HepG2 (cell line): Measurements from ENCODE around the gene ELMOD3. TPM values are rescaled to one million over a fixed set of nuclear protein-coding genes. Genes with fewer than 3 reads are reported as not detected.
A peak's percentile ranks its signal among the peaks of the same experiment; 100 is the strongest.

ENCODE experiments used
- GTF3A ChIP-seq: sonication (generic); formaldehyde crosslinking; conservative IDR thresholded peaks from 2 replicates; pipeline ENCODE4 v1.4.0; 2020; ENCODE audit warnings: mild to moderate bottlenecking, missing genetic modification reagents
- HNRNPK ChIP-seq: fragments of 200-400 bp; formaldehyde crosslinking; IDR thresholded peaks from 2 replicates; pipeline ENCODE4 v1.6.1; 2018; ENCODE audit warnings: low read length, low read depth, moderate library complexity, mild to moderate bottlenecking; ENCODE audit not compliant: poor library complexity, severe bottlenecking
- MTERF4 ChIP-seq: sonication (generic); formaldehyde crosslinking; IDR thresholded peaks from 2 replicates; pipeline ENCODE4 v1.8.0; 2023; ENCODE audit warnings: mild to moderate bottlenecking, missing genetic modification reagents
- NFATC3 ChIP-seq: sonication (generic); formaldehyde crosslinking; IDR thresholded peaks from 2 replicates; pipeline ENCODE4 v1.5.1; 2020; ENCODE audit warnings: mild to moderate bottlenecking, missing genetic modification reagents
- NONO ChIP-seq, 2 experiments: fragments of 450-650 bp in 1 of 2; sonication (generic) in 1 of 2; formaldehyde crosslinking in 1 of 2; IDR thresholded peaks in 1 of 2; conservative IDR thresholded peaks in 1 of 2; 2 replicates each; pipeline versions ENCODE4 v1.6.1 to v1.8.0; 2017 to 2022; ENCODE audit warnings: mild to moderate bottlenecking in 1 of 2, missing genetic modification reagents in 1 of 2, moderate library complexity in 1 of 2
- RERE ChIP-seq: IDR thresholded peaks from 2 replicates; pipeline ENCODE4 v1.6.1; 2016; ENCODE audit warnings: low read depth, missing genetic modification reagents, missing compliant biosample characterization
- SALL1 ChIP-seq: sonication (generic); formaldehyde crosslinking; IDR thresholded peaks from 2 replicates; pipeline ENCODE4 v1.8.0; 2022; ENCODE audit warnings: mild to moderate bottlenecking, missing genetic modification reagents
- SATB2 ChIP-seq: sonication (generic); formaldehyde crosslinking; IDR thresholded peaks from 2 replicates; pipeline ENCODE4 v1.5.0; 2020; ENCODE audit warnings: missing genetic modification reagents
- STAT5B ChIP-seq: sonication (generic); formaldehyde crosslinking; IDR thresholded peaks from 2 replicates; pipeline ENCODE4 v1.4.0; 2020; ENCODE audit warnings: missing genetic modification reagents
- ZBED4 ChIP-seq: sonication (generic); formaldehyde crosslinking; IDR thresholded peaks from 2 replicates; pipeline ENCODE4 v1.4.0; 2020; ENCODE audit warnings: missing genetic modification reagents, borderline replicate concordance
- ZNF367 ChIP-seq: sonication (generic); formaldehyde crosslinking; IDR thresholded peaks from 2 replicates; pipeline ENCODE4 v1.4.0; 2020; ENCODE audit warnings: missing genetic modification reagents, borderline replicate concordance
- ZNF597 ChIP-seq: sonication (generic); formaldehyde crosslinking; IDR thresholded peaks from 2 replicates; pipeline ENCODE4 v1.5.0; 2020; ENCODE audit warnings: missing genetic modification reagents
- ZNF7 ChIP-seq: IDR thresholded peaks from 2 replicates; pipeline ENCODE4 v1.6.1; 2016; ENCODE audit warnings: missing biosample characterization, missing genetic modification reagents
- polyA plus RNA-seq, 8 experiments: library from polyadenylated mRNA; depleted of rRNA in 3 of 8; stranded (reverse) in 7 of 8; unstranded in 1 of 8; fragments of >200 nt; fragmentation: Illumina TruSeq in 4 of 8; extraction: Trizol in 4 of 8; gene quantifications; 2 replicates each; pipeline versions ENCODE4 v1.2.1 to v1.2.3, GENCODE V29; 2011 to 2016; ENCODE audit warnings: low read depth in 4 of 8, missing spikeins in 1 of 8, mixed read lengths in 1 of 8; ENCODE audit not compliant: insufficient read depth in 1 of 8
- total RNA-seq, 5 experiments: library from RNA; depleted of rRNA; stranded (reverse); fragments of >200 nt; fragmentation: Illumina TruSeq; extraction: Trizol; gene quantifications; 2 replicates each; pipeline ENCODE4 v1.2.3, GENCODE V29; 2016; ENCODE audit warnings: low read depth in 1 of 5

Gene ELMOD3
- total and polyA plus RNA-seq, 2 of the 13 experiments (the other 11 are each of a cell fraction or from before 2014, with no cell fraction given): 13.3 to 19.5 TPM

GRCh38 chr2:85324639-85325465, 29.7 kb upstream of the ELMOD3 start (continued):
- TF ChIP-seq RERE (CRISPR knock-in tag): peak; percentile 88
- TF ChIP-seq ZNF7 (CRISPR knock-in tag): no peak
- no peak for TF ChIP-seq NONO (IDR thresholded peaks at IDR 0.05)
- TF ChIP-seq NONO (CRISPR knock-in tag; conservative IDR thresholded peaks at IDR 0.05): peak; percentile 46; the same call in 1 of the 2 replicates
- no peak for TF ChIP-seq GTF3A
- TF ChIP-seq SALL1 (CRISPR knock-in tag): peak; percentile 88
- TF ChIP-seq SATB2 (CRISPR knock-in tag): peak; percentile 27; the same call in 1 of the 2 replicates
- no peak for TF ChIP-seq ZNF367 (CRISPR knock-in tag)
- TF ChIP-seq ZNF597: no peak
- peak; percentile 48; the same call in 1 of the 2 replicates for TF ChIP-seq ZBED4 (CRISPR knock-in tag)
- no peak for TF ChIP-seq STAT5B
- no peak for TF ChIP-seq MTERF4
- no peak for TF ChIP-seq HNRNPK
- TF ChIP-seq NFATC3 (CRISPR knock-in tag): no peak
